Measurements from ENCODE around the gene FN3KRP.
"Not testable (repeated sequence)": the region's sequence is repeated elsewhere in the genome, so short reads cannot be mapped to it uniquely, and the experiment has no call there.

The FN3KRP gene

DNA sequence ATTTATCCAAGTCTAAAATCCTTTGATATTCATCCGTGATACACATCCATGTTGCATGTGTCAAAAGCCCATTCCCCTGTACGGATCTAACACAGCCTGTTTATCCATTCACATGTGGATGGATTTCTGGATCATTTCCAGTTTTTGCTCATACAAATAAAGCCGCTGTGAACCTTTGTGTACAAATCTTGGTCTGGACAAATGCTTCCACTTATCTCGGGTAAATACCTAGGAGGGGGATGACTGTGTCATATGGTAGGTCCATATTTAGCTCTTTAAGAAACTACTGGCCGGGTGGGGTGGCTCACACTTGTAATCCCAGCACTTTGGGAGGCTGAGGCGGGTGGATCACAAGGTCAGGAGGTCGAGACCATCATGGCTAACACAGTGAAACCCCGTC lies 29.0 kb downstream of the FN3KRP start:
- DNase-seq: no peak

GRCh38 chr17:82748756-82749155 lies 32.2 kb downstream of the FN3KRP start:
- no peak for DNase-seq

- DNase-seq: no peak
These were observed 33.9 kb downstream of the FN3KRP start for GRCh38 chr17:82750241-82750908.

DNA sequence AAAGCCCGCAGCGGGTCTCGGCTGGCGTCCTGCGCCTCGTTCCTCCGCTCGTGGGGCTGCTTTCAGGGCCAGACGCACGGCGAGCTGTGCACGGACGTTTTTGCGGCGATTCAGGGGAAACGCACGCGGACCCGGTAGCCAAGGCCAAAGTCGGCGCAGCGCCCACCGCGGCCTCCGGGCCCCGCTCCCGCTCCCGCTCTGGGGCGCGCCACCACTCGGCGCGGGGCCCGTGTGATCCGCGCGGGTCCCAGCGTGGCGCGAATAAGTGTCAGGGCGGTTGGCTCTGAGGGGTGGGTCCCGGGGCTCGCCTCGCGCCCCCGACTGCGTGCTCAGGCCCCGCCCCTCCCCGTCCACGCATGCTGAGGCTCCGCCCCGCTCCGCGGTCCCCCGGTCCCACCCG lies 34.7 kb downstream of the FN3KRP start:
- no peak for DNase-seq

- DNase-seq: peak; percentile 89
These were observed 35.3 kb downstream of the FN3KRP start, which contains the start of gene TBCD for GRCh38 chr17:82751571-82752370. Gene TBCD (plus strand): TSS chr17:82752065. CDS start chr17:82752194, 129 bp downstream.

GRCh38 chr17:82752371-82753200 lies 36.1 kb downstream of the FN3KRP start:
- no peak for DNase-seq

DNA sequence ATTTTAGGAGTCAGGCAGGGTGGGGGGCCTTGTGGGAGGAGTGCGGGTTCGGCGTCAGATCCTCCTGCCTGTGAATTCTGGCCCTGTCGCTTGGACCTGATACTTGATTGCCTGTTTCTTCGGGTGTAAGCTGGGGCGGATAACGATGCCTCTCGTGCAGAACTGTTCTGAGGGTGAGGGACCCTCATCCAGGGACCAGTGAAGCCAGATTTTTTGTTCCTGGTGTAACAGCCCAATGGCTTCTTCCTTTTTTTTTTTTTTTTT lies 36.6 kb downstream of the FN3KRP start:
- no peak for DNase-seq

DNA sequence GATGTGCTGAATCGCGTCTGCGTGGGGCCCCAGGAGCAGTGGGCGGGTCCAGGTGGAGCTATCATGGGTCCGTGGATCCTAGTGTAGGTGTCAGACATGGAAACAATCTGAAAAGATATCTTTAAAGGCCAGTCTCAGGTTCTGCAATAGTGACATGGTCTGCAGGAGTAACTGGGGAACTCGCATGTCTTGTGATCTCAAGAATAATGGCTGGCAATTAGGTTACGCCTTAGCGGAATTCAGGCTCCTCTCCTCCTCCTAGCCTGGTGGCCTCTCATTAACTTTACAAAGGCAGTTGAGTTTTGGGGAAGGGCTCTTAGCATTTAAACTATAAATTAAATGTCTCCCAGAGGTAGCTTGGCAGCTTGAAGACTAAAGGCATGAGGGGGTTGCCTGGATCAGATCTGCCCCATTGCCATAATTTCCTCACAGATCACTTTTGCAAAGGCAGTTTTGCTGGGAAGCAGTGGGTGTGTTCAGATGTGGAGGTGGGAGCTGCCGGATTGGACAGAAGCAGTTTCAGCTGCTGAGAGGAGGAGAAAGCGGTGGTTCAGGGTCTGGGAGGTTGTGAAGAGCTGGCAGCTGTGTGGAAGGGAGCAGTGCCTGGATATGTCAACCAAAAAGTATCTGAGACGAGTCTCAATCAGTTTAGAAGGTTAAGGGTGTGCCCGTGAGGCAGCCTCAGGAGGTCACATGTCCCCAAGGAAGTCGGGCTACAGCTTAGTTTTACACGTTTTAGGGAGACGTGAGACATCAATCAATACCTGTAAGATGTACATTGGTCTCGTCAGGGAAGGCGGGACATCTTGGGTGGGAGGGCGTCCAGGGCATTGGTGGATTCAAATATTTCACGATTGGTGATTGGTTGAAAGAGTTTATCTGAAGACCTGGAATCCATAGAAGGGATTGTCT lies 38.0 kb downstream of the FN3KRP start:
- DNase-seq: peak; percentile 14

GRCh38 chr17:82756166-82756565 lies 39.7 kb downstream of the FN3KRP start:
- DNase-seq: no peak

DNA sequence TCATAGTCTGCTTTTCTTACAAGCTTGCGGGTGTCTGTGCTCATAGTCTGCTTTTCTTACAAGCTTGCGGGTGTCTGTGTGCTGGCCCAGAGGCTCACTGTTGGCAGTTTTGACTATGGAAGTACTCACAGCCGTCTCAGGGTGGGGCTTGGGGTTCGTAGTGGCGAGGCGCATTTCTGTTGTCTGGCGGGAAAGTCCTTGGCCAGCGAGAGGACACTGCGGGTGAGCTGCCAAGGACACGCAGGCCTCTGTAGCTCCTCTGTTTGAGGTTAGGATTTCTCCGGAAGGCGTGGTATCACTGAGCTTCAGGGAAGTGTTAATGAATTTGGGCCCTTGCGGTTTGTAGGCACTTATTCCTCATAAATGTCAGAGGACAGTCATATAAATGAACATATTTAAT lies 48.9 kb downstream of the FN3KRP start:
- DNase-seq: no peak

DNA sequence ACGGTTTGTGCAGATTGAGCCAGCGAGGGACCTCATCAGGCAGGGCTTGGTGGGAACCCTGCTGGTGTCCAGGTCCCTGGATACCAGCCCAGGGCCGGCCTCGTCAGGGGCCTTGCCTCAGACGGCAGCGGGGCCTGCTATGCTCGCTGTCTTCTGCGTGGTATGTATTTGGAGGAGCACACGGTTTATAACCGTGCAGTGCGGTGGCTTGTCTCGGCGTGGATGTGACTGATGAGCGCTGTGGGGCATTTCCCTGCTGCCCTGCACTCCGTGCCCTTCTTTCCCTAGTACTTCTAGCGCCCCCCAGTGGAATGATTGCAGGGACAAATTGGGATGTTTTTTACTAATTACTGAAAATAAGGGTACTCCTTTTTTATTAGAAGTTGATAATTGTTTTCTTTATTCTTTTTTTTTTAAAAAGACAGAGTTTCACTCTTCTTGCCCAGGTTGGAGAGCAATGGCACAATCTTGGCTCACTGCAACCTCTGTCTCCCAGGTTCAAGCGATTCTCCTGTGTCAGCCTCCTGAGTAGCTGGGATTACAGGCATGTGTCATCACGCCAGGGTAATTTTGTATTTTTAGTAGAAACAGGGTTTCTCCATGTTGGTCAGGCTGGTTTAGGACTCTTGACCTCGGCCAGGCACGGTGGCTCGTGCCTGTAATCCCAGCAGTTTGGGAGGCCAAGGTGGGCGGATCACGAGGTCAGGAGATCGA lies 50.7 kb downstream of the FN3KRP start:
- peak; percentile 33 for DNase-seq

GRCh38 chr17:82769041-82769440 lies 52.5 kb downstream of the FN3KRP start:
- DNase-seq: no peak

- DNase-seq: no peak
These were observed 55.5 kb downstream of the FN3KRP start for GRCh38 chr17:82772026-82772425.

DNA sequence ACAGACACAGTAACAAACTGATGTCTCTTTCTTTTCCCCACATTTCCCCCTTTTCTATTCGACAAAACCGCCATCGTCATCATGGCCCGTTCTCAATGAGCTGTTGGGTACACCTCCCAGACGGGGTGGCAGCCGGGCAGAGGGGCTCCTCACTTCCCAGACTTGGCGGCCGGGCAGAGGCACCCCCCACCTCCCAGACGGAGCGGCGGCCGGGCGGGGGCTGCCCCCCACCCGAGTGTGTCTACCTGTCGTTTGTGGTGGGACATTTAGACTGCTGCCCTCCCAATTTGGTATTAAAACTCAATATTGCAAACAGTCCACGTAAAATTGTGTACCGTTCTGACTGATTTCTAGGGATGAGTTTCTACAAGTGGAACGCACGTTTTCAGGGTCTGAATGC lies 58.0 kb downstream of the FN3KRP start:
- not testable (repeated sequence) for DNase-seq

GRCh38 chr17:82775001-82775823 lies 58.7 kb downstream of the FN3KRP start:
- peak; percentile 43 for DNase-seq

DNA sequence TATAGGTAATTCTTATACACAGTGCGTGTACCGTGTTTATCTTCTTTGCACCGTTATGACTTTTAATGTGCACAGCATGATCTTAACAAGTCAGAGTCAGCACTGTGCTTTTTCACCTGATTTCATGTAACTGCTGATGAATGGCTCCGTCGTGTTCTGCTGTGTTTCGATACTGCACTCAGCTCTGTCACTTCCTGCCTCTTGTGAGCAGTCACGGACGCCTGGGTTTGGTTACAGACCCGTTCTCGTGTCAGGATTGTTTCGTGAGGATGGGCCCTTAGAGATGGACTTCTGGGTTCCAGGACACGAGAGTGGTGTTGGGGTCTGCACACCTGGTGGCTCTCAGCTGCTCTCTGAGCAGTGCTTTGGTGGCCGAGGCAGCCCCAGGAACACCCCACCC lies 59.9 kb downstream of the FN3KRP start:
- DNase-seq: no peak
